ENCODE data around the gene TMEM250. TPM values are rescaled to one million over a fixed set of nuclear protein-coding genes. Genes with fewer than 3 reads are reported as not detected.

The TMEM250 gene
- total and polyA plus RNA-seq, 2 of the 4 experiments (the other 2 are of a cell fraction): 14.0 to 17.5 TPM

DNA sequence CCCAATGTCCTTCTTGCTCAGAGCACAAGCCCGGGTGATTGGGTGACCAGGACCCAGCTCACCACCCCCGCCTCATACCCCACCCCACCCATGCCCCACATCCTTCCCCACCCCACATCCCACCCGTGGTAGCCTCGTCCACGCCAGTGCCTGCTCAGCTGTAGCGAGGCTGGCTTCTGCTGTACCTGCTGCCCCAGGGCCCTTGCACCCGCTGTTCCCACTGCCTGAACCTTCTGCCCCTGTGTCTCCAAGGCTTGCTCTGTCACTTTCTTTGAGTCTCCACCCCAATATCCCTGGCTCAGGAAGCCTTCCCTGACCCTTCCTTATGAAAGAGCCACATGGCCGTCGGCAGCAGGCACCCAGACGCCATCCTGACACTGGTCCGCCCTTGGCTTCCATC lies 20.5 kb downstream of the TMEM250 start:
- H2BK5ac ChIP-seq (ENCODE audit: low read depth, low read length, poor library complexity, severe bottlenecking): no peak overlapping the region
- DNase-seq: no peak
- no peaks in the 10 kb centered on the region for H3K27me3 ChIP-seq (ENCODE audit: control insufficient read depth, insufficient read depth, low read length)
- no TSS peak for BruUV-seq (replicated peaks)
- no peak overlapping the region for H3K4ac ChIP-seq (ENCODE audit: low read depth, low read length)
- H3K9me1 ChIP-seq (ENCODE audit: insufficient read depth, low read length): no peaks in the 10 kb centered on the region
- no peak overlapping the region for H2BK15ac ChIP-seq (ENCODE audit: low read depth, low read length)
- TF ChIP-seq CHD1 (IDR thresholded peaks at IDR 0.05; ENCODE audit: low read depth, low read length) (no peak), POLR2A (IDR thresholded peaks at IDR 0.05; ENCODE audit: low read depth, low read length) (no peak), SMC3 (IDR thresholded peaks at IDR 0.05; ENCODE audit: low read depth, low read length) (no peak), RFX5 (IDR thresholded peaks at IDR 0.05; ENCODE audit: low read depth, low read length) (no peak), CEBPB (IDR thresholded peaks at IDR 0.05; ENCODE audit: low read depth, low read length) (no peak), NFE2L2 (IDR thresholded peaks at IDR 0.05; ENCODE audit: low read depth, low read length) (no peak), MXI1 (IDR thresholded peaks at IDR 0.05; ENCODE audit: borderline replicate concordance, low read depth, low read length) (no peak)
- TF ChIP-seq, protein P1, sequence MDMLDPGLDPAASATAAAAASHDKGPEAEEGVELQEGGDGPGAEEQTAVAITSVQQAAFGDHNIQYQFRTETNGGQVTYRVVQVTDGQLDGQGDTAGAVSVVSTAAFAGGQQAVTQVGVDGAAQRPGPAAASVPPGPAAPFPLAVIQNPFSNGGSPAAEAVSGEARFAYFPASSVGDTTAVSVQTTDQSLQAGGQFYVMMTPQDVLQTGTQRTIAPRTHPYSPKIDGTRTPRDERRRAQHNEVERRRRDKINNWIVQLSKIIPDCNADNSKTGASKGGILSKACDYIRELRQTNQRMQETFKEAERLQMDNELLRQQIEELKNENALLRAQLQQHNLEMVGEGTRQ (IDR thresholded peaks at IDR 0.05; ENCODE audit: low read depth, low read length): no peak
- no peak overlapping the region for H3K4me2 ChIP-seq (ENCODE audit: low read depth, low read length)
- no peak overlapping the region for H4K91ac ChIP-seq (ENCODE audit: insufficient read depth, low read depth, low read length)
- POLR2A ChIA-PET (ENCODE audit: unreplicated experiment): interaction anchor here (0.5 kb wide), 1 partner anchor 142 kb away, joined by 3 read pairs; no protein-coding TSS in a partner anchor
- H3K4me3 ChIP-seq (ENCODE audit: insufficient read depth, low read depth, low read length): no peak overlapping the region
- intact Hi-C loops (cut with micrococcal nuclease): no loop called here
- H2BK20ac ChIP-seq (ENCODE audit: low read depth, low read length): no peak overlapping the region
- no peak overlapping the region for H3K27ac ChIP-seq (ENCODE audit: insufficient read depth, low read length)
- no peak overlapping the region for H3K23ac ChIP-seq (ENCODE audit: low read depth, low read length)
- 81% methylated on average over 5 of the region's 11 CpGs; no CpG with 5 or more reads in 1 of the 2 experiments for WGBS, 2 experiments (ENCODE audit: extremely low coverage in 2 of 2, insufficient read length in 1 of 2)
- H2AFZ ChIP-seq (replicated peaks; ENCODE audit: low read length, poor library complexity): no peak overlapping the region
- in situ Hi-C loops (cut with MboI; ENCODE audit: low sequenced_read_pairs): no loop called here
- CTCF ChIA-PET: interaction anchor here (0.9 kb wide), 1 partner anchor 130 kb away, joined by 3 read pairs; no protein-coding TSS in a partner anchor
- H3K36me3 ChIP-seq (ENCODE audit: control insufficient read depth, insufficient read depth, low read length): no peaks in the 10 kb centered on the region
- peaks cover 10% of the 10 kb centered on the region for H4K20me1 ChIP-seq (ENCODE audit: insufficient read depth, low read length)
- H4K5ac ChIP-seq (ENCODE audit: low read depth, low read length): no peak overlapping the region
- H3K9ac ChIP-seq (ENCODE audit: low read depth, low read length): no peak overlapping the region
- no peak overlapping the region for H3K18ac ChIP-seq (ENCODE audit: low read depth, low read length)
- H2BK120ac ChIP-seq (ENCODE audit: low read depth, low read length): no peak overlapping the region
- no peaks in the 10 kb centered on the region for H3K9me3 ChIP-seq (ENCODE audit: control insufficient read depth, insufficient read depth, low read length)
- H3K56ac ChIP-seq (ENCODE audit: extremely low read depth, insufficient read depth, low read length): no peak overlapping the region
- ATAC-seq (ENCODE audit: low read depth): no peak
- H3K4me1 ChIP-seq (ENCODE audit: control insufficient read depth, insufficient read depth, low read length): peaks cover 7% of the 10 kb centered on the region
- H3K79me1 ChIP-seq (ENCODE audit: low read depth in 1 of 2, low read length in 2 of 2): peaks cover 6 to 20% of the 10 kb centered on the region in 2 experiments; a peak in 3 of 4 replicates
- H4K8ac ChIP-seq (ENCODE audit: low read depth in 2 of 2, low read length in 2 of 2): no peak overlapping the region
- no peak overlapping the region for H3K14ac ChIP-seq (replicated peaks; ENCODE audit: low read depth, low read length)
- H2AK5ac ChIP-seq (ENCODE audit: low read depth, low read length): no peak overlapping the region
- dilution Hi-C loops (cut with HindIII; ENCODE audit: low sequenced_read_pairs, unreplicated experiment): no loop called here
- no peak overlapping the region for H2AK9ac ChIP-seq (replicated peaks; ENCODE audit: low read depth, low read length, poor library complexity)

All from IMR-90 (cell line).